Fibroblast of skin of back (primary cell): ENCODE results near the gene KLHDC1.
"Not testable (repeated sequence)": the region's sequence is repeated elsewhere in the genome, so short reads cannot be mapped to it uniquely, and the experiment has no call there.

ENCODE experiments used
- DNase-seq: peaks from one replicate; pipeline ENCODE4 v3.0.0-alpha.2; 2013

Gene KLHDC1

GRCh38 chr14:49721733-49722435 is 29.0 kb downstream of the KLHDC1 start:
- DNase-seq: not testable (repeated sequence)

GRCh38 chr14:49727171-49727570 is 34.3 kb downstream of the KLHDC1 start:
- no peak for DNase-seq

GRCh38 chr14:49732896-49733295 is 40.0 kb downstream of the KLHDC1 start:
- DNase-seq: no peak

- DNase-seq: no peak
Measured at GRCh38 chr14:49733836-49734235, 40.9 kb downstream of the KLHDC1 start.

GRCh38 chr14:49735669-49736068 is 42.7 kb downstream of the KLHDC1 start:
- DNase-seq: not testable (repeated sequence)

GRCh38 chr14:49745191-49745590 is 52.3 kb downstream of the KLHDC1 start:
- no peak for DNase-seq

GRCh38 chr14:49746476-49746875 is 53.6 kb downstream of the KLHDC1 start:
- not testable (repeated sequence) for DNase-seq

- peak; percentile 16 for DNase-seq
Measured at GRCh38 chr14:49754570-49755097, 61.7 kb downstream of the KLHDC1 start.

GRCh38 chr14:49755378-49755777 is 62.5 kb downstream of the KLHDC1 start:
- no peak for DNase-seq

- no peak for DNase-seq
Measured at GRCh38 chr14:49761839-49762551, 69.1 kb downstream of the KLHDC1 start.

- DNase-seq: no peak
Measured at GRCh38 chr14:49766839-49767238, 73.9 kb downstream of the KLHDC1 start.

- DNase-seq: no peak
Measured at GRCh38 chr14:49767270-49767570, 74.3 kb downstream of the KLHDC1 start.

- peak; percentile 90 for DNase-seq
Measured at GRCh38 chr14:49767571-49768300, 74.8 kb downstream of the KLHDC1 start, which contains the start of gene KLHDC2. KLHDC2 (plus strand) TSS chr14:49768153; CDS start chr14:49768469, 316 bp downstream.

- DNase-seq: peak; percentile 50
Measured at GRCh38 chr14:49768301-49769121, 75.6 kb downstream of the KLHDC1 start.

- peak; percentile 58 for DNase-seq
Measured at GRCh38 chr14:49769171-49769570, 76.3 kb downstream of the KLHDC1 start.

- no peak for DNase-seq
Measured at GRCh38 chr14:49769581-49770211, 76.8 kb downstream of the KLHDC1 start.

GRCh38 chr14:49770212-49770817 is 77.4 kb downstream of the KLHDC1 start:
- DNase-seq: no peak

GRCh38 chr14:49771691-49772090 is 78.8 kb downstream of the KLHDC1 start:
- DNase-seq: not testable (repeated sequence)

- DNase-seq: no peak
Measured at GRCh38 chr14:49774106-49774505, 81.2 kb downstream of the KLHDC1 start.

- no peak for DNase-seq
Measured at GRCh38 chr14:49778421-49778820, 85.5 kb downstream of the KLHDC1 start.

GRCh38 chr14:49781040-49781439 is 88.1 kb downstream of the KLHDC1 start:
- not testable (repeated sequence) for DNase-seq
